ENCODE measurements around the gene TIMD4. TPM values are rescaled to one million over a fixed set of nuclear protein-coding genes. Genes with fewer than 3 reads are reported as not detected.

The TIMD4 gene
- polyA plus RNA-seq, 5 donors, result 0.33 to 1.3 (median 0.69) TPM

DNA sequence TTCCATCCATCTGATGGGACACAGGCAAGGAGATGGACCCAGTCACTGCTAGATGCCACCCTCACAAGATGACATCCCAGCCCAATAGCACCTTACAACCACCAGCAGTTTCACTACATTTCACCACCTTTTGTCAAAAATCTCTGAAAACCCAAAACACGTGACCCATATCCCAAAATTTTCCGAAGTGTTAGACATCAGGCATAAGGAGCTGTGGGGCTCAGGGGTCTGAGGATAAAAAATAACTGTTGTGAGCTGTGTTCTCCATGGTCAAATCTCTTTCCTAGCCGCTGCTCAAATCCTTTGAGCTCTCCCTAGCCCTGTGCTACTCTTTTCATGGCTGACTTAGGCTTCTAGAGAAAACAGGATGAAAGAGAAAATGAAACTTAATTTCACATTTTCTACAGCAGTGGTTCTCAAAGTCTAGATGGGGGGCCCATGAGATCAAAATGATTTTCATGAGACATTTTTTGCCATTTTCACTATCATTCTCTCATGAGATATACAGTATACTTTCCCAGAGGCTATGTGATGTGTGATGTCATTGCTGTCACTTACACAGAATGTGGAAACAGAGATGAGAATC is 40.7 kb downstream of the TIMD4 start:
- DNase-seq, result no peak

GRCh38 chr5:156920861-156921431 is 42.1 kb downstream of the TIMD4 start:
- DNase-seq, result no peak

GRCh38 chr5:156920042-156920860 is 42.8 kb downstream of the TIMD4 start:
- no peak for DNase-seq

DNA sequence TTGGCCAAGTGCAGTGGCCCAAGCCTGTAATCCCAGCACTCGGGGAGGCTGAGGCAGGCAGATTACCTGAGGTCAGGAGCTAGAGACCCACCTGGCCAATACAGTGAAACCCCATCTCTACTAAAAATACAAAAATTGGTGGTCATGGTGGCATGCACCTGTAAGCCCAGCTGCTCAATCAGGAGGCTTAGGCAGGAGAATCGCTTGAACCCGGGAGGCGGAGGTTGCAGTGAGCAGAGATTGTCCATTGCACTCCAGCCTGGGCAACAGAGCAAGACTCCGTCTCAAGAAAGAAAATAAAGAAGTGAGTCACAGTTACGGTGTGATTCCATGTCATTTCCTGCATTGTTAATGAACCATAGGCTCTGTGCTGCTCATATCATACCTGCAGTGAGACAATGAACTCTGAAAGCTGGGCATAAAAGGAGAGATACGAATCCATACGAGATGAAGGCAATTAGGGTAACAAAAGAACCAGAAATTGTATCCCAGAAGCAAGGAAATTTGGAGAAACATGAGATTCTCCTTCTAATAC is 44.6 kb downstream of the TIMD4 start:
- no peak for DNase-seq

- no peak for DNase-seq
Measured at GRCh38 chr5:156914371-156914737, 48.7 kb downstream of the TIMD4 start.

- no peak for DNase-seq
Measured at GRCh38 chr5:156913719-156914370, 49.2 kb downstream of the TIMD4 start.

DNA sequence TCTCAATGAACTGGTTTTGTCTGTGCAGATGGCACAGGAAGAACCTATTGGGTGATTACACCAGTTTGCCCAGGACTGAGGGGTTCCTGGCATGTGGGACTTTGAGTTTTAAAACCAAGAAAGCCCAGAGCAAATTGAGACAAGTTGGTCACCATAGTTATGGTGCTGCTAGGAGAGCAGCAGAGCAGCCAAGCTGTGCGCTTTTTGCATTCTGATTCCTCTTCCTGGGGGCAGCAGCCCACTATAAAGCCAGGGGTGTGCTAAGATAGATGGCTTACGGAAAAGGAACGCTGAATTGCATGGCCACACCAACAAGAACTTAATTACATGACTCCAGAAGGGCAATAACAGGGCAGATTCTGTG is 49.7 kb downstream of the TIMD4 start:
- no peak for DNase-seq

GRCh38 chr5:156912869-156913268 is 50.2 kb downstream of the TIMD4 start:
- no peak for DNase-seq

DNA sequence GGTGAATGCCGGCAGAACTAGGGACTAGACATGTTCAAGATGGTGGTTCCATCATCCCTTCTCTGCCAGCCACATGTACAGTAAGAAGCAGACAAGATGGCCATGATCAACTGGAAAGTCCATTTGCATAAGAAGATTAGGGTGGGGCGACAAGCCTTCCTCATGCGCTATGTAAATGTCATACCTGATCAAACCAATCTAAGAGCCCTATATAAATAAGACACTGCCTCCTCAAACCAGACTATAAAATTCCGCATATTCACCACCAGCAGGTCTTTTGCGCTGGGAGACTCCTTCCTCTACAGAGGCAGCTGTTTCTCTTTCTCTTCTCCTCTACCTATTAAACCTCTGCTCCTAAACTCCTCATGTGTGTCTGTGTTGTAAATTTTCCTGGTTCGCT is 53.8 kb downstream of the TIMD4 start:
- DNase-seq, result no peak

DNA sequence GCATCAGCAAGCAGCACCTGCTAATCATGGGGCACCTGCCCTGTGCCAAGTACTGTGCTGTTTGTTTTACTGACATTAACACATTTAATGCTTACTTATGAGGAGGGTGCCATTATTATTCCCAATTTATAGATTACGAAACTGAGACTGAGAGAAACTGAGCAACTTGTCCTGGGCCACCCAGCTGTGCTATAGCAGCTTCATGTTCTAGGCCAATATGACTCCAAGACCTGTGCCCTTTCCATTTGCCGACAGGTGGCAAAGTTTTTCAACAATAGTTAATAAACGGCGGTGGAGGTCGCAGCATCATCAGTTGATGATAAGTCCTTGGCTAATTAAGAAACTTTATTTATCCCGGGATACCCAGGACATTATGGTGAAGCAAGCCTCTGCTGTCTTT is 55.4 kb downstream of the TIMD4 start:
- DNase-seq, result no peak

- no peak for DNase-seq
Measured at GRCh38 chr5:156906807-156907206, 56.2 kb downstream of the TIMD4 start.

GRCh38 chr5:156896546-156896945 is 66.5 kb downstream of the TIMD4 start:
- DNase-seq, result no peak

GRCh38 chr5:156893517-156893916 is 69.5 kb downstream of the TIMD4 start:
- no peak for DNase-seq

- no peak for DNase-seq
Measured at GRCh38 chr5:156892864-156893263, 70.2 kb downstream of the TIMD4 start.

- DNase-seq, result no peak
Measured at GRCh38 chr5:156892223-156892622, 70.8 kb downstream of the TIMD4 start.

DNA sequence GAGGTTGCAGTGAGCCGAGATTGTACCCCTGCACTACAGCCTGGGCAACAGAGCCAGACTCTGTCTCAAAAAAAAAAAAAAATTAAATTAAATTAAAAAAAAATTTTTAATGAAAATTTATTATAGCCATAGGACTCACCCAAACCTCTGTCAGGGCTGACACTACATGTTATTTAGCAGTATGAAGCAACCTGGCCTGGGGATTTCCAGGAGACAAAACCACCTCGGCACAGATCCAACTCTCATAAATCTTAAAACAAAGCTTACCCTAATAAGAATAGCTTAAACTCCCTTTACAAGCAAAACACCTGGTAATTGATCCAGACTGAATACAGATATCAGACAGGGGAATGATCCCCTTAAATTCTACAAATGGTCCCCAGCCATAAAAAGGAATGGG is 74.5 kb downstream of the TIMD4 start:
- DNase-seq, result no peak

GRCh38 chr5:156883316-156883875 is 79.6 kb downstream of the TIMD4 start:
- no peak for DNase-seq

DNA sequence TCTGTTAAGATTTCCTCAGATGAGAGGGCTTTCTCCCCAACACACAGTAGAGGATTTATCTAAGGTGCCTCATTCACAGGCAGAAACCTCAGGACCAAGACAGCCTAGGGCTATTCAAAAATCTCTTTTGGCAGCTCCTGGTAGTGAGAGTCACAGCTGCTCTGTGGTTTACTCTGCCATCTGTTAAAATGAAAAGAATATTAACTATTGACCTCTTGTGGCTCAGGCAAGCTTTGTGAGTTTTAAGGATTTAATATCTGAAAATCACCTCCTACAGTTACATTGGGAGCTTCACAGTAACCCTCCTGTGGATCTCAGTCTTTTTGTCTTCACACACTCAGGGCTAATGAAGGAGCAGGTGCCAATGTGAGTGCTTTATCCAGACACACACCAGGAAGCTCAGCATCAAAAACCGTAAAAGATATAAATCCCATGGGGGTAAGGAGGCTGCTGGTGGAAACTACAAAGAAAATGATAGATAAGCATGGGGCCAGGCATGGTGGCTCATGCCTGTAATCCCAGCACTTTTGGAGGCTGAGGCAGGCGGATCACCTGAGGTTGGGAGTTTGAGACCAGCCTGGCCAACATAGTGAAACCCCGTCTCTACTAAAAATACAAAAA is 83.3 kb downstream of the TIMD4 start:
- DNase-seq, result no peak

DNA sequence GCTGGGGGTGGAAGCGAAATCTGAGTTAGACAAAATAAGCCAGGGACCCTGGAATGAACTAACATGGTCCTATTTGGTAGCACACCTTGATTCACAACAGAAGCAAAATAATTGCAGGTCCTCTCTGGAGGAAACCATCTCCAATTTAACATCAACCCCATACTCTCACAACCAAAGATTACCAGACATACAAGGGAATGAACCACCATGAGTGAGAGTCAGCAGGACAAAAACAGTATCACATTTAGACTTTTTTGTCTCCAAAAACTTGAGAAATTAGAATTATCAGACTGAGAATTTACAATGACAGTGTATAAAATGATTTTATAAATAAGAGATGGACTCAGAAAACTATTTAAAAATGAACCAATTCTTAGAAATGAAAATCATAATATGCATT is 91.8 kb downstream of the TIMD4 start:
- DNase-seq, result no peak

DNA sequence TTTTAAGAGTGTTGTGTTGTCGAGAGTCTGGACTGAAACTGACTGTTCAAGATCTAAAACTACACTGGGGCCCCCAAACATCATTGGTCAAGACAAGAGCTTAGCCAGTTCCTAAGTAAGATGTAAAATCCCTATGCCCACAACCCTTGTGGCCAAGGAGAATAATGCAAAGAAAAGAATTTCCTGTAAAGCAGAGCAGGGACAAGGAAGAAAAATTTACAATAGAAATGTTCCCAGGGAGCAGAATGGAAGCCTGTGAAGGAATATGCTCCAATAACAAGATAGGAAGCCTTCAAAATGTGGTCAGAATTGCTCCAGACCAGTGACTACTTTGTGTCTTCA is 92.6 kb downstream of the TIMD4 start:
- DNase-seq, result no peak

All from right lung (tissue), 5 donors.